Tibial nerve (tissue), 4 donors: Measurements from ENCODE around the gene HAPSTR1. TPM values are rescaled to one million over a fixed set of nuclear protein-coding genes. Genes with fewer than 3 reads are reported as not detected.

Experiments used
- DNase-seq, 2 donors: peaks; one replicate each; pipeline ENCODE4 v3.0.0-alpha.2; 2019; ENCODE audit warnings: low spot score in 2 of 2
- H3K27ac ChIP-seq, 4 donors: fragments of 200-600 bp; sonication (generic) in 3 of 4; one replicate each; pipeline ENCODE4 v1.5.1; 2017 to 2019; ENCODE audit warnings: mild to moderate bottlenecking in 1 of 4
- H3K27me3 ChIP-seq, 2 donors: fragments of 200-600 bp; sonication (generic) in 1 of 2; one replicate each; pipeline versions ENCODE4 v1.5.1 to v1.6.0; 2017 to 2019
- H3K36me3 ChIP-seq, 3 donors: fragments of 200-600 bp; sonication (generic); one replicate each; pipeline ENCODE4 v1.5.1; 2018 to 2019
- H3K4me1 ChIP-seq, 4 donors: fragments of 200-600 bp; sonication (generic) in 3 of 4; one replicate each; pipeline ENCODE4 v1.5.1; 2017 to 2019
- H3K4me3 ChIP-seq, 4 donors: fragments of 200-600 bp; sonication (generic) in 3 of 4; one replicate each; pipeline ENCODE4 v1.5.1; 2017 to 2019; ENCODE audit warnings: mild to moderate bottlenecking in 1 of 4, moderate library complexity in 1 of 4
- H3K9me3 ChIP-seq, 4 donors: fragments of 200-600 bp; sonication (generic) in 3 of 4; one replicate each; pipeline ENCODE4 v1.5.1; 2017 to 2019
- EP300 ChIP-seq, 2 donors: sonication (generic); formaldehyde crosslinking; IDR thresholded peaks; one replicate each; pipeline ENCODE4 v1.6.1; 2017; ENCODE audit warnings: antibody characterized with exemption in 2 of 2, mild to moderate bottlenecking in 1 of 2
- POLR2A ChIP-seq, 2 donors: fragments of 450-650 bp; IDR thresholded peaks; one replicate each; pipeline ENCODE4 v1.6.1; 2017; ENCODE audit warnings: antibody characterized with exemption in 2 of 2, mild to moderate bottlenecking in 2 of 2, moderate library complexity in 2 of 2
- WGBS, 2 donors: methylation state at CpG; one replicate each; pipeline ENCODE4 v1.1.5; 2018; 5-methylcytosine and 5-hydroxymethylcytosine counted together
- total RNA-seq, 4 donors: library from RNA; depleted of rRNA; stranded (reverse); fragments of >200 nt; gene quantifications; one replicate each; pipeline ENCODE4 v1.1.0, GENCODE V29; 2016
- TF ChIP-seq, protein P1 (sequence below), 5 experiments: fragments of 200-600 bp in 3 of 5; fragments of 450-650 bp in 2 of 5; sonication (generic) in 3 of 5; IDR thresholded peaks; one replicate each; pipeline ENCODE4 v1.5.1; 2016 to 2019; ENCODE audit warnings: antibody characterized with exemption in 5 of 5, mild to moderate bottlenecking in 3 of 5, moderate library complexity in 2 of 5

Gene HAPSTR1
- total RNA-seq, 4 donors from 2014 or later = 39.9 to 54.3 (median 50.6) TPM

DNA sequence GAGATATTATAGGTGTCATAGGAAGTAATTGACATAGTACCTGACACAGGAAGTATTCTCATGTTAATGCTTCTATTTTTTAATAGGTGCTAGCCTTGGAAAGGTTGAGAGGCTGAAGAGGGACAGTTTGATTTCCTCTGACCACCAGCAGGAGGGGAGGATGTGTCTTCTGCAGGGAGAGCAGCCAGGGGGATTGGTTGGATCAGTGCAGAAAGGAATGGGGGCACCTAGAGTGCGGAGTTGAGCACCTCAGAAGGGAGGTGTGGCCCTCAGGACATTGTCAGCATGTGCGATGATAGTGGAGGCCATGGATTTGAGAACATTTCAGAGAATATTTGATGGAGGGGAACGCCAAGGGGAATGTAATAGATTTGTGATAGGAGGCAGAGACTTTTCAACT is 23.4 kb downstream of the HAPSTR1 start:
- H3K9me3 ChIP-seq = no peaks in the 10 kb centered on the region
- peaks cover 0 to 94% (median 56%) of the 10 kb centered on the region in 4 donors for H3K4me1 ChIP-seq
- DNase-seq = no peak
- peaks cover 0 to 24% (median 0%) of the 10 kb centered on the region in 3 donors for H3K36me3 ChIP-seq
- H3K27me3 ChIP-seq = no peaks in the 10 kb centered on the region
- H3K4me3 ChIP-seq = no peak overlapping the region
- TF ChIP-seq, protein P1, sequence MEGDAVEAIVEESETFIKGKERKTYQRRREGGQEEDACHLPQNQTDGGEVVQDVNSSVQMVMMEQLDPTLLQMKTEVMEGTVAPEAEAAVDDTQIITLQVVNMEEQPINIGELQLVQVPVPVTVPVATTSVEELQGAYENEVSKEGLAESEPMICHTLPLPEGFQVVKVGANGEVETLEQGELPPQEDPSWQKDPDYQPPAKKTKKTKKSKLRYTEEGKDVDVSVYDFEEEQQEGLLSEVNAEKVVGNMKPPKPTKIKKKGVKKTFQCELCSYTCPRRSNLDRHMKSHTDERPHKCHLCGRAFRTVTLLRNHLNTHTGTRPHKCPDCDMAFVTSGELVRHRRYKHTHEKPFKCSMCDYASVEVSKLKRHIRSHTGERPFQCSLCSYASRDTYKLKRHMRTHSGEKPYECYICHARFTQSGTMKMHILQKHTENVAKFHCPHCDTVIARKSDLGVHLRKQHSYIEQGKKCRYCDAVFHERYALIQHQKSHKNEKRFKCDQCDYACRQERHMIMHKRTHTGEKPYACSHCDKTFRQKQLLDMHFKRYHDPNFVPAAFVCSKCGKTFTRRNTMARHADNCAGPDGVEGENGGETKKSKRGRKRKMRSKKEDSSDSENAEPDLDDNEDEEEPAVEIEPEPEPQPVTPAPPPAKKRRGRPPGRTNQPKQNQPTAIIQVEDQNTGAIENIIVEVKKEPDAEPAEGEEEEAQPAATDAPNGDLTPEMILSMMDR (IDR thresholded peaks at IDR 0.05) = no peak
- TF ChIP-seq POLR2A (IDR thresholded peaks at IDR 0.05) = no peak
- no peak for TF ChIP-seq EP300 (IDR thresholded peaks at IDR 0.05)
- no peak overlapping the region for H3K27ac ChIP-seq
- 93 to 95% methylated on average over 3 of the region's 3 CpGs for WGBS, 2 donors

DNA sequence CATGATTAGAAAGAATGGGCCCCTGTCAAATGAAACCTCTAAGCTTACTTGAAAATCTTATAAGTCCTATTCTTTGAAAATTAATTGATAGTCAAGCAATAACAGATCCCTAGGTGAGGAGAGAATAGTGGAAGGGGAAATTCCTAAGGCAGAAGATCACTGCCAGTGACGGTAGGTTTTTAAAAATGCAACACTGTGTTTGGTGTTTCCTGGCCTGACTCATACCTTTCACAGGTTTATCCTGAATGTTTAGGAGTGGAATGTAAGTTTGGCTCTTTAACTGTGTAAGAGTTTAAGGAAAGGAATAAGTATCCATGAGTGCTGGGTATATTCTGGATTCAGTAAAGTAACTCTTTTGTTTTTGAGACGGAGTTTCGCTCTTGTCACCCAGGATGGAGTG is 23.8 kb downstream of the HAPSTR1 start:
- H3K4me1 ChIP-seq = peaks cover 0 to 94% (median 55%) of the 10 kb centered on the region in 4 donors
- no peaks in the 10 kb centered on the region for H3K9me3 ChIP-seq
- no peak overlapping the region for H3K27ac ChIP-seq
- no peak for DNase-seq
- H3K4me3 ChIP-seq = no peak overlapping the region
- H3K27me3 ChIP-seq = no peaks in the 10 kb centered on the region
- H3K36me3 ChIP-seq = peaks cover 0 to 24% (median 0%) of the 10 kb centered on the region in 3 donors
- 86 to 88% methylated on average over 3 of the region's 3 CpGs for WGBS, 2 donors
- TF ChIP-seq POLR2A (IDR thresholded peaks at IDR 0.05) (no peak), EP300 (IDR thresholded peaks at IDR 0.05) (no peak)
- TF ChIP-seq, protein P1 (IDR thresholded peaks at IDR 0.05) = no peak

DNA sequence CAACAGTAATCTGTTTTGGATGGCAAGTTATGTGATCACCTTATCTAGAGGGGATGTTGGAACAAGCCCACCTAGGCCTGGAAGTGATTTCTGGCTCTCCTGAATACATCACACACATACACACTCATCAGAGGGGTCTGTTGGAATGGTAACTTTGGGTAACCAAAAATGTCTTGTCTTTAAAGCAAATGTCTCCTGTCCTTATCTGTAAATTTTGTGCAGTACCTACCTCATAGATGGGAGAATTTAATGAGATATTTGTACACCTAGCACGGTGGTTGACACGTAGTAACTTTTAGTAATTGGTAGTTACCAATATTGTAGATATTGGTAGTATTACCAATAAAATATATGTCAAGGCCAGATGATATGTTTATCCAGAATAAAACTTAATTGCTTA is 24.7 kb downstream of the HAPSTR1 start:
- WGBS, 2 donors = 95 to 99% methylated on average over 2 of the region's 2 CpGs
- peaks cover 0 to 94% (median 47%) of the 10 kb centered on the region in 4 donors for H3K4me1 ChIP-seq

DNA sequence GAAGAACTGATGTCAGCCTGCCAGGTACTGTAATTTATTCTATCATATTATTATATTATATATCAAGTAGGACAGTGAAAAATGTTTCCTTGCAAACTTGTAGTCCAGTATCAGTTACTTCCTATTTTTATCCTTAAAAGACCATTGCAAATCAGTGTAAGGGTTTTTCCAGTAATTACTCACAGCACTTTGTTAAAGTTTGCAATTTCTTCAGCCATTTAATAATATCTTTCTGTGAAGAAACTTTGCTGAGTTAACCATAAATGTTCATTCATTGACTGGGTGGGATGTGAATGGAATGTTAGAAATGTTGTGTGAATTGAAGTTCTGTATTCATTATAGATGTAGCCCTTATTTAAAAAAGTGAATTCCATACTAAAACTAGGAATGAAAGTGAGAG is 26.7 kb downstream of the HAPSTR1 start:
- no peak overlapping the region for H3K4me3 ChIP-seq
- TF ChIP-seq EP300 (IDR thresholded peaks at IDR 0.05) (no peak), POLR2A (IDR thresholded peaks at IDR 0.05) (no peak)
- TF ChIP-seq, protein P1 (IDR thresholded peaks at IDR 0.05) = no peak
- H3K27me3 ChIP-seq = no peaks in the 10 kb centered on the region
- peaks cover 0 to 83% (median 28%) of the 10 kb centered on the region in 4 donors for H3K4me1 ChIP-seq
- H3K9me3 ChIP-seq = no peaks in the 10 kb centered on the region
- DNase-seq = no peak
- H3K36me3 ChIP-seq = peaks cover 0 to 40% (median 0%) of the 10 kb centered on the region in 3 donors
- no peak overlapping the region for H3K27ac ChIP-seq

More for the DNA sequence above, 24.7 kb downstream of the HAPSTR1 start:
- Histone ChIP-seq H3K9me3 (no peaks in the 10 kb centered on the region), H3K4me3 (no peak overlapping the region), H3K36me3 (peaks cover 0 to 24% (median 0%) of the 10 kb centered on the region in 3 donors), H3K27me3 (no peaks in the 10 kb centered on the region), H3K27ac (no peak overlapping the region)
- TF ChIP-seq POLR2A (IDR thresholded peaks at IDR 0.05) (no peak), EP300 (IDR thresholded peaks at IDR 0.05) (no peak)
- TF ChIP-seq, protein P1 (IDR thresholded peaks at IDR 0.05) = no peak
- no peak for DNase-seq

DNA sequence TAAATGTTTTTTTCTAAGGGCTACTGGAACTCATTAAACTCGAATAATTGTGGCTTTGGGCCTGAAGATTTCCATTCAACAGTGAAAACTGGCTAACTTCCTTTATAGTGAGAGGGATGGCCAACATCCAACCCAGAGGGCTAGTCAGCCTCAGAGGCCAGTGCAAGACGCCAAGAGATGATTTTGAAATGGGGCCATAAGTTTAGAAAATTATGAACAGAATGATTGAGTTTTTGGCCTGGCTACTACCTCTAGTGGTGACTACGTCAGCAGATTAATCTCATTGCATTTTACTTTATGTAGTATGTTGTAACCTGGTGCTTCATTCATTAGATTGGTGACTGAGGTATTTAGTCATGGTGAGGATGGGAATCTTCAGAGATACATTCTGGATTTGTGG is 28.4 kb downstream of the HAPSTR1 start:
- H3K36me3 ChIP-seq = peaks cover 0 to 50% (median 0%) of the 10 kb centered on the region in 3 donors
- 17% methylated on average over 3 of the region's 3 CpGs for WGBS, 2 donors
- H3K9me3 ChIP-seq = no peaks in the 10 kb centered on the region
- H3K27ac ChIP-seq = peak overlapping the region in 1 of 4 donors; percentile 46
- DNase-seq = peak in 1 of 2 donors; percentile 47
- peaks cover 0 to 75% (median 20%) of the 10 kb centered on the region in 4 donors for H3K4me1 ChIP-seq
- no peak for TF ChIP-seq POLR2A (IDR thresholded peaks at IDR 0.05)
- TF ChIP-seq, protein P1 (IDR thresholded peaks at IDR 0.05) = peak in 1 of 5 experiments; percentile 7
- TF ChIP-seq EP300 (IDR thresholded peaks at IDR 0.05) = peak in 1 of 2 donors; percentile 54
- H3K4me3 ChIP-seq = no peak overlapping the region
- H3K27me3 ChIP-seq = no peaks in the 10 kb centered on the region
